GDM1 (cell line): ENCODE measurements around the gene TAS1R1.
"Not testable (repeated sequence)": the region's sequence is repeated elsewhere in the genome, so short reads cannot be mapped to it uniquely, and the experiment has no call there.

Experiments used
- DNase-seq: peaks from one replicate; lab custom pipeline; 2025; lab: John Stamatoyannopoulos, UW

The TAS1R1 gene

GRCh38 chr1:6521536-6521935 lies 33.6 kb upstream of the TAS1R1 start:
- DNase-seq: no peak

DNA sequence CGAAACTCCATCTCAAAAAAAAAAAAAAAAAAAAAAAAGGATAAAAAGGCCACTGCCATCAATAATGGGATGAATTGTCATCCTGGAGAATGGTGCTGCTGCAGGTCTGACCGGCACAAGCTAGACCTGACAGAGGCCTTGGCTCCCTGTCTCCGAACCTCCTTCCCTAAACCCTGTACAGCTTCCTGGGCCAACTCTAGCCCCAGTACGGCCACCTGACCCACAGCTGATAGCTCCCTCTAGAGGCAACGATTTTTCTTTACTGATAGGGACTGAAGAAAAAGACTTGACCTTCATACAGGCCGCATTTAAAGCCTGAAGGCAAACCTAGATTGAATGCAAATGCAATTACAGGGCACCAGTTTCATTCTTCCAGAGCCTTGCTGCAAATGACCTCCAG lies 31.5 kb upstream of the TAS1R1 start:
- DNase-seq: no peak

DNA sequence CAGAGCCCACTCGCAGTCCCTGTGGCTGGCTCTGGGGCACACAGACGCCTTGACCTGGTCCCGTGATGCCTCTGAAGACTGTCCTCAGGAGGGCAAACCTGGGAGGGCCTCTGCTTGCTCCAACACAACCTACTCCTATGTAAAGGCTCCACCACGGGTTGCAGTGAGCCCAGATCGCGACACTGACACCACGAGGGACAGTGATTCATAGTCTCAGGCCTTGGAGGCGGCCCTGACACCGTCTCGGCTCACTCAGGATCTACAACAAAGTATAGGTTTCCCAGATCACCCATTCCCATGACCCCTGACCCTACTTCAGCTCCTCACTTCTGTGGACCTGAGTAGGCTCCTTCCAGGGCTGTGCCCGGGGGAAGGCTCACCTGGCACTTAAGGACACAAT lies 28.8 kb upstream of the TAS1R1 start:
- DNase-seq: no peak

DNA sequence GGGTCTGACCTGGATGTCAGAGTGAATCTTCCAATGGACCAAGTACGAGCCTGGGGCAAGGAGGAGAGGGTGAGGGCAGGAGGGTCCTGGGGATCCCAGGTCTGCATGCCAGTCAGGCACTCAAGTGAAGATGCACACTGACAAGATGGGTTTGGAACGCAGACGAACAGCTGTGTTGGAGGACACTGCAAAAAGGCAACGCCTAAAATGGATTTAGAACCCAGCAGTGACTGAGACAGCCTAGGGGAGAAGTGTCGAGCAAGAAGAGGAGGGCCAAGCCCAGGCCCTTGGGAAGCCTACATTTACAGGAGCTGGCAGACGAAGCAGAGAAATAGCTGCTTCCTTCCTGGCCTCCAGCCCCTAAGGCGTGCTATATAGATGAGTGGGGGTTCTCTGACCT lies 26.6 kb upstream of the TAS1R1 start:
- DNase-seq: no peak

GRCh38 chr1:6530504-6531160 lies 24.5 kb upstream of the TAS1R1 start:
- no peak for DNase-seq

- DNase-seq: no peak
Measured at GRCh38 chr1:6531996-6532395, 23.1 kb upstream of the TAS1R1 start.

DNA sequence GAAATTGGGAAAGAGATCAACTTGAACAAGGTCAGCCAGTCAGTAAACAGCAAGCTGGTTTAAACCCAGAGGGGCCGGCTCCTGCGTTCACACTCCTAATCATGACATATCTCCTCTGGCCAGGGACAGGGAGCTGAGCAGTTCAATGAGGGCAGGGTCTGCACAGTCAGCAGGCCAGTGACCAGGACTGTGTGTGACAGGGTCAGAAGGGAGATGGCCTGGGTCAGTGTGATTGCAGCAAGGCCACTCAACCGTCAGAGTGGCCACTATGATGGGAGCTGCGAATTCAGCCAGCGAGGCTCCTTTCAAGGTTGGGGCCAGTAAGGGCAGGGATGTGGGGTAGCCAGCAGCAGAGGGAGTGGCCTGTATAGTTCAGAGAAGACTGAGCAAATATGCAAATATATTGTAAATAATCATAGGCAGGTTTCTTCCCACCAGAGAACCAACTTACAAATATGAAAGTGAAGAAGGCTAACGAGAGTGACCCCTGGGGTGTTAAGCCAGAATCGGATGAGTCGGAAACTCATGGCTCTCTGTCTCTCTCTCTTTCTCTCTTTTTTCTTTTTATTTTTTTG lies 20.8 kb upstream of the TAS1R1 start:
- no peak for DNase-seq

- no peak for DNase-seq
Measured at GRCh38 chr1:6535214-6535613, 19.9 kb upstream of the TAS1R1 start.

DNA sequence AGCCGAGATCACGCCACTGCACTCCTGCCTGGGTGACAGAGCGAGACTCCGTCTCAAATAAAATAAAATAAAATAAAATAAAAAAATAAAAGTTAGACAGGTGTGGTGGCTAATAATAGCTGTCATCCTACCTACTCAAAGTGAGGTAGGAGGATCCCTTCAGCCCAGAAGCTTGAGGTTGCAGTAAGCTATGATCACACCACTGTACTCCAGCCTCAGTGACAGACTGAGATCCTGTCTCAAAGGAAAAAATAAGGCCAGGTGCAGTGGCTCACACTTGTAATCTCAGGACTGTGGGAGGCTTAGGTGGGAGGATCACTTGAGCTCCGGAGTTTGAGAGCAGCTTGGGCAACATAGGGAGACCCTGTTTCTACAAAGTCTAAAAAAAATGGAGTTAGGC lies 18.8 kb upstream of the TAS1R1 start:
- no peak for DNase-seq

DNA sequence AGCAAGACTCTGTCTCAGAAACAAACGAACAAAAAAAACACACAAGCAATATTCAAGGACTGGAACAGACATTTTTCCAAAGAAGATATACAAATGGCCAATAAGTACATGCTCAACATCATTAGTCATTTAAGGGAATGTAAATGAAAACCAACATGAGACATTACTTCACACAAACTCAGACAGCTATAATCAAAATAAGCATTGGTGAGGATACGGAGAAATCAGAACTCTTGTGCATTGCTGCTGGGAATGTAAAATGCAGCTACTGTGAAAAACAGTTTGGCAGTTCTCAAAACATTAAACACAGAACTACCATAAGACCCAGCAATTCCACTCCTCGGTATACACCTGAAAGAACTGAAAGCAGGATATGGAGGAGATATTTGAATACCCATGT lies 16.2 kb upstream of the TAS1R1 start:
- DNase-seq: no peak

GRCh38 chr1:6544831-6545230 lies 10.3 kb upstream of the TAS1R1 start:
- no peak for DNase-seq

DNA sequence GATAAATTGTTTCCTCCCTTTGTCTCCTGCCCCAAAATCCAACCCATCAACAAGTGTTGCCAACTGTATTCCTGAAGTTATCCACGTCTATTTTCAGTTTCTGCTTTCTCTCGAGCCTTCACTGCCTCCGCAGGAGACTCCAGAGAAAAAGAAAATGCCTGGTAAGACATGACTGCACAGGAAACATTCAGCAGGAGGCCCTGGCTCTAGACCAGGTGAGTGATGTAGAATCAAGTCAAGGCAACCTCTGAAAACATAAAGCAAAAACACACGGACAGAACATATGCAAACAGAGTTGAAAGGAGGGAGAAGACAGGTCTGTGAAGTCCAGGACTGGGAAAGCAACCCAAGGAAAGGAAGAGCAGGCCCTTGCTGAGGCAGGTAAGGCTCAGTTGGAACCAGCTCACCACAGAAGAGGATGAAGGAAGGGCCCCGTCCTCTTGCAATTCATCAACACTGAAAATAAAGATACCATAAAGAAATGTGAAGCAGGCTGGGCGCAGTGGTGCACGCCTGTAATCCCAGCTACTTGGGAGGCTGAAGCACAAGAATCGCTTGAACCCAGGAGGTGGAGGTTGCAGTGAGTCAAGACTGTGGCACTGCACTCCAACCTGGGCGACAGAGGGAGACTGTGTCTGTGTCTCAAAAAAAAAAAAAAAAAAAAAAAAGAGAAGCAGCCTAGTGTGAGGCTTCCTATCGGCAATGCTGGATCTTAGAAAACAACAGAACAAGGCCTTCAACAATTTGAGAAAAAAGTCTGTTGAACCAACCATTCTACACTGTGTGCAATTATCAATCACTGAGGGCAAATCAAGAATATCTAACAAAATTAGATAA lies 9.6 kb upstream of the TAS1R1 start:
- DNase-seq: no peak

DNA sequence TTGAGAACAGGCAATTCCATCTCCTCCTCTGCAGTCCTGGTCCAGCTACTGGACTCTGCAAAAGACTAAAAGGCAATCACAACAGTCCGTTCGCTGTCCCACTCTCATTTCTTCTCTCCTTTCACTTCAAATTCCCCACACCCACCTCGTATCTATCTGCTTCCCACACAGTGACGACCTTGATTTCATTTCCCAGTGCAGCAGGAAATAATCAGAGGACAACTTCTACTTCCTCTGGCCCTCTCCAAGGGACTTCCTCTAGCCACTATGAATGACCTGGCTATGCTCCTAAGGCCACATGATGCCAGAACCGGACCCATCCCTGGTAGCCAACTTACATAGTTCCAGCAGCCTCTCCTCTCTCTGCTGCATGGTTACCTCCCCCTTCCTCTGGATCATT lies 8.8 kb upstream of the TAS1R1 start:
- DNase-seq: no peak

DNA sequence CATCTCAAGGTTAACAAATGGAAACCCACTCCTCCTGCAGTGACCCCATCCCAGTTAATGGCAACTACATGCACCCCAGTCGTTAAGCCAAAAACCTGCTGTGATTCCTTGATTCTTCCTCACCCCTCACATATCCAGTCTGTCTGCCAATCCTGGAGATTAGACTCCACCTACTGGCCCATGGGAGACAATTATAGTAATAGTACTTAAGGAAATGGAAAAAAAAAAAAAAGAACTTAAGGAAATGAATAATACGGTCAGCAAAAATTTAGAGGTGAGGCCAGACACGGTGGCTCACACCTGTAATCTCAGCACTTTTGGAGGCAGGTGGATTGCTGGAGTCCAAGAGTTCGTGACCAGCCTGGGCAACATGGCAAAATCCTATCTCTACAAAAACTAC lies 7.8 kb upstream of the TAS1R1 start:
- DNase-seq: no peak

GRCh38 chr1:6554031-6554906 lies 838 bp upstream of the TAS1R1 start, which contains the start of gene NOL9:
Gene NOL9, minus strand, starts transcription at chr1:6554513. Its CDS starts 11 bp downstream, at chr1:6554502.
- DNase-seq: peak; percentile 88

GRCh38 chr1:6557597-6557996 lies 2.5 kb downstream of the TAS1R1 start:
- no peak for DNase-seq

- not testable (repeated sequence) for DNase-seq
Measured at GRCh38 chr1:6559161-6559560, 4.1 kb downstream of the TAS1R1 start.

GRCh38 chr1:6560267-6560666 lies 5.2 kb downstream of the TAS1R1 start:
- no peak for DNase-seq

DNA sequence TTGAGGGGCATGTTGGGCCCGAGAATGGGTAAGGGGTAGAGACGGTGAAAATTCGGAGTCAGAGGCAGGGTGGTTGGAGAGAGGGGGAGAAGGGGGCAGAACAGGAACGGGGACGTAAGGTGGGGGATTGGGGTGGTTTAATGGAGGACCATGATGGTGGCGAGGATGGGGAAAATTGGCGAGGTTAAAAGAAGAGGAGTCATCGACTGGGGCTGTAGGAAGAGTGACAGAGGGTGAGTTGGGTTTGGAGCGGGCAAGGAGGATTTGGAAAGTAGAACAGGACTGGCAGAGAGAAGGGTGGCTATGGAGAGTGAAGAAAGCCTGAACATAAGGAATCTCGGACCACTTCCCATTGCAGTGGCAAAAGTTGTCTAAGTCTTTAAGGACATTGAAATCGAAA lies 13.9 kb downstream of the TAS1R1 start:
- DNase-seq: no peak

DNA sequence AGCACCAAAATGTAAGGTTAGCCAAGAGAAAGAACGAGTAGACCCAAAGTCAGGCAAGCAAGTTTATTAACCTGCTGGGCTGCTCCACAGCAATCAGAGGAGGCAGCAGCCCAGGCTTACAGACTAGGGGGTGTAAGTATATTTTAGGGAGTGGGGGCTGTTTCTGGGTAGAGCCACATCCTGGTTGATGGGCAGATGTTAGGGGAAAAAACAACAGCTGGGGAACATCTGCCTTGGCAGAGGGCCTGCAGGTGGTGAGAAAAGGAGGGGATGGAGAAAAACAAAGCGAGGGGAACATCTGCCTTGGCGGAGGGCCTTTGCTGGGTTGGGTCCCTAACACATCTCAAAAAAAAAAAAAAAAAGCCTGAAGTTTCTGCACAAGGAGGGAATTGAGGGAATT lies 15.0 kb downstream of the TAS1R1 start:
- DNase-seq: no peak

- no peak for DNase-seq
Measured at GRCh38 chr1:6570987-6571386, 15.9 kb downstream of the TAS1R1 start.

DNA sequence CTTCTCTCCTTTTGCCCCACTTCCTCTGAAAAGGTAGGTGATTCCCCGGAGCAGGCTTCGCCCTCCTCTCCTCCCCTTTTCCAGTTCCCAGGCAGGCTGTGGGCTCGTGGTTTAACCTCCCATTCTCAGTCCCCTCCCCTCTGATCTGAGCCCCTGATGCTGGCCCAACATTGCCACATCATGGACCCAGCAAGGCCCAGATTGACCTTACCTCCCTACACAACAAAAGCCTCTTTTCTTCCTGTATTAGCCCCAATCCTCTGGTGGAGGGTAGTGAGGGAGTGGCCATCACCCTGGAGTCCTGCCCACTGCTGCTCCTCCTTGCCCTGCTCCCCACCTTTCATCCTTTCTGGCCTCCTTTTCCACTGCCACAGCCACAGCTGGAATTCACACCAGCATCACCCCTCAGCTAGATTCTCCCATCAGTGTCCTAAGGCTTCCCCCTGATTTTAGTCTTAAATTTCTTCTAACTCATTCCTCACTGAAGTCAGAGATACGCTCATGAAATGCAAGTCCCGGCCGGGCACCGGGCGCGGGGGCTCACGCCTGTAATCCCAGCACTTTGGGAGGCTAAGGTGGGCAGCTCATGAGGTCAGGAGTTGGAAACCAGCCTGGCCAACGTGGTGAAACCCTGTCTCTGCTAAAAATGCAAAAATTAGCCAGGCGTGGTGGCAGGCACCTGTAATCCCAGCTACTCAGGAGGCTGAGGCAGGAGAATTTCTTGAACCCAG lies 17.7 kb downstream of the TAS1R1 start:
- no peak for DNase-seq
